ENCODE results near the gene FMO2. TPM values are rescaled to one million over a fixed set of nuclear protein-coding genes. Genes with fewer than 3 reads are reported as not detected.
A peak's percentile ranks its signal among the peaks of the same experiment; 100 is the strongest.
"Not testable (repeated sequence)": the region's sequence is repeated elsewhere in the genome, so short reads cannot be mapped to it uniquely, and the experiment has no call there.

Gene FMO2
- total and polyA plus RNA-seq, 4 donors, result 5.2 to 165 (median 61.5) TPM

GRCh38 chr1:171221665-171222591, 36.8 kb downstream of the FMO2 start:
- DNase-seq (peak in 2 of 3 donors; percentile 48 to 59), ATAC-seq (ENCODE audit: insufficient read depth, low FRiP score) (no peak)
- Histone ChIP-seq H3K9ac (ENCODE audit: insufficient read depth in 1 of 2, low read length in 2 of 2) (peak overlapping the region in 1 of 2 donors; percentile 69), H3K27ac (ENCODE audit: low read depth in 1 of 2, low read length in 1 of 2) (peak overlapping the region in 1 of 2 donors; percentile 79), H3K4me3 (no peak overlapping the region), H3K9me3 (ENCODE audit: control insufficient read depth in 4 of 4, insufficient read depth in 3 of 4, low read length in 3 of 4) (no peaks in the 10 kb centered on the region), H3K4me1 (ENCODE audit: control insufficient read depth in 5 of 5, insufficient read depth in 5 of 5, low read length in 5 of 5) (peaks cover 3 to 55% (median 21%) of the 10 kb centered on the region in 5 donors), H3K27me3 (ENCODE audit: control insufficient read depth in 3 of 3, insufficient read depth in 3 of 3, low read length in 2 of 3) (no peaks in the 10 kb centered on the region), H3K36me3 (ENCODE audit: control insufficient read depth in 4 of 4, insufficient read depth in 4 of 4, low read length in 4 of 4) (no peaks in the 10 kb centered on the region)
- 58 to 64% methylated on average over 5 of the region's 5 CpGs for WGBS, 2 donors
- no peak for TF ChIP-seq CTCF (IDR thresholded peaks at IDR 0.05; ENCODE audit: control extremely low read depth, extremely low read depth)

- Histone ChIP-seq H3K4me1 (ENCODE audit: control insufficient read depth in 5 of 5, insufficient read depth in 5 of 5, low read length in 5 of 5) (peaks cover 3 to 55% (median 21%) of the 10 kb centered on the region in 5 donors), H3K27me3 (ENCODE audit: control insufficient read depth in 3 of 3, insufficient read depth in 3 of 3, low read length in 2 of 3) (no peaks in the 10 kb centered on the region), H3K9ac (ENCODE audit: insufficient read depth in 1 of 2, low read length in 2 of 2) (no peak overlapping the region), H3K36me3 (ENCODE audit: control insufficient read depth in 4 of 4, insufficient read depth in 4 of 4, low read length in 4 of 4) (no peaks in the 10 kb centered on the region), H3K27ac (ENCODE audit: low read depth in 1 of 2, low read length in 1 of 2) (no peak overlapping the region), H3K4me3 (no peak overlapping the region), H3K9me3 (ENCODE audit: control insufficient read depth in 4 of 4, insufficient read depth in 3 of 4, low read length in 3 of 4) (no peaks in the 10 kb centered on the region)
- WGBS, 2 donors, result 76 to 77% methylated on average over 5 of the region's 5 CpGs
- no peak for TF ChIP-seq CTCF (IDR thresholded peaks at IDR 0.05; ENCODE audit: control extremely low read depth, extremely low read depth)
- no peak for ATAC-seq (ENCODE audit: insufficient read depth, low FRiP score)
- DNase-seq, result peak in 2 of 3 donors; percentile 35 to 47
Measured at GRCh38 chr1:171222936-171223335, 37.8 kb downstream of the FMO2 start.

- H3K4me3 ChIP-seq; DNase-seq; H3K9me3 ChIP-seq (ENCODE audit: control insufficient read depth in 4 of 4, insufficient read depth in 3 of 4, low read length in 3 of 4); H3K27ac ChIP-seq (ENCODE audit: low read depth in 1 of 2, low read length in 1 of 2); ATAC-seq (ENCODE audit: insufficient read depth, low FRiP score); H3K9ac ChIP-seq (ENCODE audit: insufficient read depth in 1 of 2, low read length in 2 of 2); H3K36me3 ChIP-seq (ENCODE audit: control insufficient read depth in 4 of 4, insufficient read depth in 4 of 4, low read length in 4 of 4); H3K27me3 ChIP-seq (ENCODE audit: control insufficient read depth in 3 of 3, insufficient read depth in 3 of 3, low read length in 2 of 3): not testable (repeated sequence)
- peaks cover 2 to 48% (median 16%) of the 10 kb centered on the region in 5 donors for H3K4me1 ChIP-seq (ENCODE audit: control insufficient read depth in 5 of 5, insufficient read depth in 5 of 5, low read length in 5 of 5)
- 83 to 84% methylated on average over 4 of the region's 4 CpGs for WGBS, 2 donors
Measured at GRCh38 chr1:171224257-171224656, 39.2 kb downstream of the FMO2 start.

GRCh38 chr1:171226747-171227370, 41.8 kb downstream of the FMO2 start:
- no peaks in the 10 kb centered on the region for H3K36me3 ChIP-seq (ENCODE audit: control insufficient read depth in 4 of 4, insufficient read depth in 4 of 4, low read length in 4 of 4)
- H3K4me3 ChIP-seq, result no peak overlapping the region
- 80 to 94% methylated on average over 1 of the region's 1 CpG for WGBS, 2 donors
- ATAC-seq (ENCODE audit: insufficient read depth, low FRiP score), result peak; percentile 79
- peak; percentile 65 to 89 (median 84) for DNase-seq
- peaks cover 0 to 45% (median 8%) of the 10 kb centered on the region in 5 donors for H3K4me1 ChIP-seq (ENCODE audit: control insufficient read depth in 5 of 5, insufficient read depth in 5 of 5, low read length in 5 of 5)
- no peak overlapping the region for H3K27ac ChIP-seq (ENCODE audit: low read depth in 1 of 2, low read length in 1 of 2)
- TF ChIP-seq CTCF (IDR thresholded peaks at IDR 0.05; ENCODE audit: control extremely low read depth, extremely low read depth), result peak; percentile 60
- H3K27me3 ChIP-seq (ENCODE audit: control insufficient read depth in 3 of 3, insufficient read depth in 3 of 3, low read length in 2 of 3), result no peaks in the 10 kb centered on the region
- H3K9ac ChIP-seq (ENCODE audit: insufficient read depth in 1 of 2, low read length in 2 of 2), result no peak overlapping the region
- H3K9me3 ChIP-seq (ENCODE audit: control insufficient read depth in 4 of 4, insufficient read depth in 3 of 4, low read length in 3 of 4), result no peaks in the 10 kb centered on the region
